ENCODE data around the gene CAPS2.

Gene CAPS2

GRCh38 chr12:75270157-75270556 is 60.0 kb downstream of the CAPS2 start:
- Histone ChIP-seq H3K4me3 (ENCODE audit: low read depth, low read length) (no peak overlapping the region), H3K4me1 (ENCODE audit: control insufficient read depth, insufficient read depth, low read length) (no peaks in the 10 kb centered on the region), H3K27ac (ENCODE audit: extremely low read depth, low read depth, low read length) (no peak overlapping the region), H3K9me3 (ENCODE audit: control insufficient read depth, insufficient read depth, low read depth, low read length) (no peaks in the 10 kb centered on the region), H3K36me3 (ENCODE audit: control insufficient read depth in 2 of 2, insufficient read depth in 1 of 2, low read length in 2 of 2) (no peaks in the 10 kb centered on the region)
- CTCF ChIA-PET, result no interaction called here
- TF ChIP-seq SALL2 (tag by site-specific recombination; IDR thresholded peaks at IDR 0.05; ENCODE audit: borderline replicate concordance) (no peak), ZNF138 (tag by site-specific recombination; IDR thresholded peaks at IDR 0.05; ENCODE audit: borderline replicate concordance) (no peak), ZNF707 (tag by site-specific recombination; IDR thresholded peaks at IDR 0.05) (no peak), ZNF624 (tag by site-specific recombination; IDR thresholded peaks at IDR 0.05) (no peak), ZNF654 (tag by site-specific recombination; IDR thresholded peaks at IDR 0.05; ENCODE audit: low read depth) (no peak)
- POLR2A ChIA-PET, result no interaction called here

- no peak overlapping the region for H3K4me3 ChIP-seq (ENCODE audit: low read depth, low read length)
- no peaks in the 10 kb centered on the region for H3K4me1 ChIP-seq (ENCODE audit: control insufficient read depth, insufficient read depth, low read length)
- H3K27ac ChIP-seq (ENCODE audit: extremely low read depth, low read depth, low read length), result no peak overlapping the region
- CTCF ChIA-PET, result no interaction called here
- no peak for TF ChIP-seq ZNF747 (tag by site-specific recombination; IDR thresholded peaks at IDR 0.05)
- TF ChIP-seq PRDM10 (tag by site-specific recombination; IDR thresholded peaks at IDR 0.05), result no peak
- TF ChIP-seq ZBTB20 (tag by site-specific recombination; IDR thresholded peaks at IDR 0.05), result no peak
- no peak for TF ChIP-seq ZBTB17 (tag by site-specific recombination; IDR thresholded peaks at IDR 0.05)
- TF ChIP-seq ZFP37 (tag by site-specific recombination; IDR thresholded peaks at IDR 0.05), result no peak
- no peak for TF ChIP-seq ZNF658 (tag by site-specific recombination; IDR thresholded peaks at IDR 0.05)
- TF ChIP-seq ZNF148 (tag by site-specific recombination; IDR thresholded peaks at IDR 0.05; ENCODE audit: borderline replicate concordance), result no peak
- TF ChIP-seq MZF1 (tag by site-specific recombination; IDR thresholded peaks at IDR 0.05; ENCODE audit: borderline replicate concordance), result no peak
- TF ChIP-seq TSHZ1 (tag by site-specific recombination; IDR thresholded peaks at IDR 0.05; ENCODE audit: borderline replicate concordance), result no peak
- TF ChIP-seq KLF10 (tag by site-specific recombination; IDR thresholded peaks at IDR 0.05), result no peak
- no peaks in the 10 kb centered on the region for H3K36me3 ChIP-seq (ENCODE audit: control insufficient read depth in 2 of 2, insufficient read depth in 1 of 2, low read length in 2 of 2)
- H3K9me3 ChIP-seq (ENCODE audit: control insufficient read depth, insufficient read depth, low read depth, low read length), result no peaks in the 10 kb centered on the region
- POLR2A ChIA-PET, result no interaction called here
These were observed 60.9 kb downstream of the CAPS2 start for GRCh38 chr12:75269209-75269608.
